LNCAP (cell line): ENCODE measurements around the gene RUNX2.

Source experiments
- CTCF ChIP-seq: fragments of 450-650 bp; IDR thresholded peaks from 2 replicates; pipeline ENCODE4 v1.5.1; 2017; ENCODE audit warnings: mild to moderate bottlenecking

The RUNX2 gene

GRCh38 chr6:45654673-45655072 lies 326.5 kb downstream of the RUNX2 start:
- no peak for TF ChIP-seq CTCF

- no peak for TF ChIP-seq CTCF
Measured at GRCh38 chr6:45655745-45656476, 327.8 kb downstream of the RUNX2 start.

GRCh38 chr6:45657226-45657625 lies 329.1 kb downstream of the RUNX2 start:
- no peak for TF ChIP-seq CTCF

DNA sequence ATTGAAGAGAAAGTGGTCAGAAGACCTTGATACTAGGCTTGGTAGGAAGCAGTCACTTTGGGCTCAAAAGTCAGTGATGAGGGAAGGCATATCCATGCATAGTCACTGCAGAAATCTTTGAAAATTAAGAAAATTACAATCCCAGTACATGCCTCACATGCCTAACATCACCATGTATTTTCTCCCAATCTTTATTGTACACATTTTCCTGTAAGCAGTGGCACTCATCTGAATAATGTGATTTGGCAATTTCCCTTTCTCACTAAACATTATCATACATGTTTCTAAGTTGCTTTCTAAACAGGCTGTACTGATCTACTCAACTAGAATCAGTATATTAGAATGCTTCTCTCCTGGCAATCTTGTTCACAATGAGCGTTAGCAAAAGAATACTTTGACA lies 330.3 kb downstream of the RUNX2 start:
- no peak for TF ChIP-seq CTCF

GRCh38 chr6:45658958-45659357 lies 330.8 kb downstream of the RUNX2 start:
- no peak for TF ChIP-seq CTCF

DNA sequence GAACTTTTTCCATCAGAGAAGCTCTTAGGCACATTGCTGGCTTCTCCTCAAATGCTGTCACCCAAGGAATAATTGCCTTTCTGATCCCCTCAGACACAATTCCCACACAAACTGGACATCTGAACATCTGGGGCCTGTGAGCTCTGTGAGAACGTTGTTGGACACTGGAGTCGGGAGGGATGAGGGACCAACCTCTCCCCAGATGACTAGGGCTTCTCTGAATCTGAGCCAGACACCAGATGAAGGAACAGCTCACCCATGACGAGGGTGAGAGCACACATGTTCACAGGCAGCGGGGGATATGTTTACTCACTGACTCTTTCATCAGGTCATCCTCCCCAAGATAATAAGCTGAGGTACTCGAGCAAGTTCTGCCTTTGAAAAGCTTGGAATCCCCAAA lies 333.5 kb downstream of the RUNX2 start:
- TF ChIP-seq CTCF = no peak

DNA sequence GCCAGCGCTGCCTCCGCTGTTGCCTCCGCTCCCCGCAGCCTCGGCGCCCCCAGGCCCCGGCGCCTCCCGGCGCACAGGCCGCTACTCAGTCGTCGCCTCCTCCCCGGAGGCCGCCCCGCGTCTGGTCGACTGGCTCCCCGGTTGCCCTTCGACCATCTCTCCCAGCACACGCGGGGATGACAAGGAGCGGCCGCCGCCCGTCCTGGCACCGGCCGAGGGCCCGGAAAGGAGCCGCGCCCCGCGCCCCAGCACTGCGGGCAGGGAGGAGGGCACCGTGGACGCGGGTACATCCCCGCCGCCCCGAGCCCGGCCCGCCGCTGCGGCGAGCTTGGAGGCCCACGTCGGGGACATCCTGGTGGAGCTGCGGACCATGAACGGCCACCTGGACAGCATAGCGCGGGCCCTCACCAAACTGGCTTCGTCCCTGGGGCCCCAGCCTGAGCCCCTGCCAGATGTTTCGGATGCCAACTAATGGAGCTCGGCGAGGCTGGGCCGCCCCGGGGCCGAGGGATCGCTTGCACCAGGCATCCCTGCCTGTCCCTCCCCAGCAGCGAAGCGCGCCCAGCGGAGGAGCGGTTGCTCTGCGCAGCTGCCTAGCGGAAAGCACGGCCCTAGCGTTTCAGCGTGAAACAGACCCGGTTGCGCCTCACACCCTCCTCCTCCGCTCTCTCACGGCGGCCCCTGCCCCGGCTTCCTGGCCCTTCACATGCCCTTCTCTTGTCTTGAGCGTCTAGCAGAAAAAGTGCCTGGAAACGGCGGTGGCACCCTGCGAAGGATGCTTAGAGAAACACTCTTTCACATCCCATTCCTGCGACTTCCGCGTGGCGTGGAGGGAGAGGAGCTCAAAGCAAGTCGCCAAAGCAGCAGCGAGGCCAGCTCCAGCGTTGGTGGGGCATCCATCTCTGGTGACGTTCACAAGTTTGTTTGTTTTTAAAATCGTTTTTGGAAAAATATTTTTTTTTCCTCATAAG lies 335.4 kb downstream of the RUNX2 start:
- TF ChIP-seq CTCF = no peak
